ENCODE measurements around the gene AKAP1.

Gene AKAP1

GRCh38 chr17:57130708-57131461 lies 45.8 kb downstream of the AKAP1 start:
- peak; percentile 78 for DNase-seq (ENCODE audit: low read depth)
- TF ChIP-seq MYC (IDR thresholded peaks at IDR 0.05; ENCODE audit: low read depth, low read length), result no peak
- TF ChIP-seq, protein P1, sequence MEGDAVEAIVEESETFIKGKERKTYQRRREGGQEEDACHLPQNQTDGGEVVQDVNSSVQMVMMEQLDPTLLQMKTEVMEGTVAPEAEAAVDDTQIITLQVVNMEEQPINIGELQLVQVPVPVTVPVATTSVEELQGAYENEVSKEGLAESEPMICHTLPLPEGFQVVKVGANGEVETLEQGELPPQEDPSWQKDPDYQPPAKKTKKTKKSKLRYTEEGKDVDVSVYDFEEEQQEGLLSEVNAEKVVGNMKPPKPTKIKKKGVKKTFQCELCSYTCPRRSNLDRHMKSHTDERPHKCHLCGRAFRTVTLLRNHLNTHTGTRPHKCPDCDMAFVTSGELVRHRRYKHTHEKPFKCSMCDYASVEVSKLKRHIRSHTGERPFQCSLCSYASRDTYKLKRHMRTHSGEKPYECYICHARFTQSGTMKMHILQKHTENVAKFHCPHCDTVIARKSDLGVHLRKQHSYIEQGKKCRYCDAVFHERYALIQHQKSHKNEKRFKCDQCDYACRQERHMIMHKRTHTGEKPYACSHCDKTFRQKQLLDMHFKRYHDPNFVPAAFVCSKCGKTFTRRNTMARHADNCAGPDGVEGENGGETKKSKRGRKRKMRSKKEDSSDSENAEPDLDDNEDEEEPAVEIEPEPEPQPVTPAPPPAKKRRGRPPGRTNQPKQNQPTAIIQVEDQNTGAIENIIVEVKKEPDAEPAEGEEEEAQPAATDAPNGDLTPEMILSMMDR (IDR thresholded peaks at IDR 0.05; ENCODE audit: low read depth, low read length), result peak; percentile 75
- H3K4me3 ChIP-seq (ENCODE audit: low read depth, low read length), result no peak overlapping the region

DNA sequence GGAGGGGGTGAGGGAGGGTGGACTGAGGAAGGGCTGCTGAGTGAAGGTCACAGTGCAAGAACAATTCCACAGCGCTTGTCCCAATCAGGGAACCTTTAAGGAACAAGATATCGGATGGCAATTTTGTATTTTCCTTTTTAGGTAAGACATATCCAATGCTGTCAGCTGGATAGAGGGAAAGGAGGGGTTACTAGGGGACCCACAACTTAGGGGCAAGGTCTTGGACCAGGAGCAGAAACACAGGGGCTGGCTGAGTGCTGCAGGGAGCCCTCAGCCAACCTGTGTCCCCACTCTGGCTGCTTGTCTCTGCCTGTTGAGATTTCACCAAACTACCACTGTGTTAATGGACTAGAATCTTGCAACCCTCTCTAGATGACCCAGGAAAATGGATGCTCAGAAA lies 47.6 kb downstream of the AKAP1 start:
- TF ChIP-seq, protein P1 (IDR thresholded peaks at IDR 0.05; ENCODE audit: low read depth, low read length), result no peak
- TF ChIP-seq POLR2A (IDR thresholded peaks at IDR 0.05; ENCODE audit: extremely low read depth, insufficient read length) (no peak), MYC (IDR thresholded peaks at IDR 0.05; ENCODE audit: low read depth, low read length) (no peak)
- TF ChIP-seq, protein P2, sequence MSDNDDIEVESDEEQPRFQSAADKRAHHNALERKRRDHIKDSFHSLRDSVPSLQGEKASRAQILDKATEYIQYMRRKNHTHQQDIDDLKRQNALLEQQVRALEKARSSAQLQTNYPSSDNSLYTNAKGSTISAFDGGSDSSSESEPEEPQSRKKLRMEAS (IDR thresholded peaks at IDR 0.05; ENCODE audit: low read depth, low read length), result no peak
- H3K4me3 ChIP-seq (ENCODE audit: low read depth, low read length), result no peak overlapping the region
- no peak for DNase-seq (ENCODE audit: low read depth)

- H3K4me3 ChIP-seq (ENCODE audit: low read depth, low read length), result no peak overlapping the region
- TF ChIP-seq POLR2A (IDR thresholded peaks at IDR 0.05; ENCODE audit: extremely low read depth, insufficient read length) (no peak), MYC (IDR thresholded peaks at IDR 0.05; ENCODE audit: low read depth, low read length) (no peak)
- TF ChIP-seq, protein P2 (IDR thresholded peaks at IDR 0.05; ENCODE audit: low read depth, low read length), result no peak
- TF ChIP-seq, protein P1 (IDR thresholded peaks at IDR 0.05; ENCODE audit: low read depth, low read length), result no peak
- DNase-seq (ENCODE audit: low read depth), result no peak
These were observed 48.4 kb downstream of the AKAP1 start for GRCh38 chr17:57133486-57133885.

DNA sequence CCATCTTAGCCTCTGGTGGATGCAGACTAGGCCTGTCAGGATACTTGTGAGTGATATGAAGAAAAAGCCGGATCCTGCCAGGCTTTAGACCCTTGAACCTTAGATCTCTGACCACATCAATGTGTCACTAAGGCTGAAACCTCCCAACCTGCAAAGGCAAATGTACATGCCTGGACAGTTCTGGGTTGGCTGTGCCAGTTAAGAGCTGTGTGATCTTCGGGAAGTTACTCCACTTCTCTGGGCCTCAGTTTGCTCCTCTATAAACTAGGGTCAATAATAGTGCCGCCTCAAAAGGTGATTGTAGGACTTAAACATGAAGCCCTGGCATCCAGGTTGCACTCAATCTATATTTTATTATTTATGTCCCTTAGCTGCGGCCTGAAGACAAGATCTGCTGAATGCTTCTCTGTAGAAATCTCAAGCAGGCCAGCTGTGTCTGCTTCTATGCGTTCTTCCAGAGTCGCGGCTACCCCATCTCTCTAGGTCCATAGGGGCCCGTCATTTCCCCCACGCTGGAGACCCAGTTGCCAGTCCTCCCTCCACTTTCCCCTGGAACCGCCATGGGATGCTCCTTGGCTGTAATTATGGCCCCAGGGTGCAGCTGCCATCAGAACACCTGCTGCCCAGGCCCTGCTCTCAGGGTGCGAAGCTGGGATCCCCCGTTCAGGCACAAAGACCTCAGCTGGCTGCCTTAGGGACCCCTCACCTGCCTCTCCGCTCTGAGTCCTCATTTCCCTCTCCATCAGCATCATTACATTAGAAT lies 50.2 kb downstream of the AKAP1 start:
- TF ChIP-seq, protein P1 (IDR thresholded peaks at IDR 0.05; ENCODE audit: low read depth, low read length), result no peak
- TF ChIP-seq POLR2A (IDR thresholded peaks at IDR 0.05; ENCODE audit: extremely low read depth, insufficient read length) (no peak), MYC (IDR thresholded peaks at IDR 0.05; ENCODE audit: low read depth, low read length) (no peak)
- TF ChIP-seq, protein P2 (IDR thresholded peaks at IDR 0.05; ENCODE audit: low read depth, low read length), result no peak
- no peak for DNase-seq (ENCODE audit: low read depth)
- H3K4me3 ChIP-seq (ENCODE audit: low read depth, low read length), result no peak overlapping the region

- H3K4me3 ChIP-seq (ENCODE audit: low read depth, low read length), result no peak overlapping the region
- TF ChIP-seq POLR2A (IDR thresholded peaks at IDR 0.05; ENCODE audit: extremely low read depth, insufficient read length) (no peak), MYC (IDR thresholded peaks at IDR 0.05; ENCODE audit: low read depth, low read length) (no peak)
- TF ChIP-seq, protein P2 (IDR thresholded peaks at IDR 0.05; ENCODE audit: low read depth, low read length), result no peak
- TF ChIP-seq, protein P1 (IDR thresholded peaks at IDR 0.05; ENCODE audit: low read depth, low read length), result no peak
- DNase-seq (ENCODE audit: low read depth), result peak; percentile 41
These were observed 50.8 kb downstream of the AKAP1 start for GRCh38 chr17:57135789-57136291.

Measured in NB4 (cell line).